Endometrial microvascular endothelial cells (primary cell): ENCODE data around the gene TRIP6. TPM values are rescaled to one million over a fixed set of nuclear protein-coding genes. Genes with fewer than 3 reads are reported as not detected.

ENCODE experiments used
- in situ Hi-C: cut with HindIII; loops from 2 replicates; pipeline ENCODE4 v1.10.0; 2017; ENCODE audit warnings: low sequenced_read_pairs, low pct_unique_long_range_greater_than_20kb; ENCODE audit errors: inconsistent ontology term
- total RNA-seq: library from RNA; depleted of rRNA; stranded (reverse); fragments of >200 nt; gene quantifications from one replicate; pipeline ENCODE4 v1.2.3, GENCODE V29; 2015; ENCODE audit errors: inconsistent ontology term

TRIP6 gene
- total RNA-seq, 1 donor from 2014 or later, result 108 TPM

DNA sequence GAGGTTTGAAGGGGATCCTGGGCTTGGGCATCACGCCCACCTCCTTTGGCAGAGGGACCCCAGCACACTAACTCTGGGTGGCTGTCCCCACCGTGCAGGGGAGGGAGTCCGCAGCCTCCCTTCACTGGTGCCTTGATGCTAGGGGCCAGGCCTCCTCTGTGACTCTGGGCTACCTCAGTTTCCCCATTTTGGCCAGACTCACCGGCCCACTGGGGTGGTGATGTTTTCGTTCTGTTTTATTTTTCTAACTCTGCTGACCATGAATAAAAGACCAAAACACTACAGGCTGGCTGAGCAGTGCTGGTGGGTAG, 503 bp upstream of the TRIP6 start:
- in situ Hi-C loops, result no loop called here

DNA sequence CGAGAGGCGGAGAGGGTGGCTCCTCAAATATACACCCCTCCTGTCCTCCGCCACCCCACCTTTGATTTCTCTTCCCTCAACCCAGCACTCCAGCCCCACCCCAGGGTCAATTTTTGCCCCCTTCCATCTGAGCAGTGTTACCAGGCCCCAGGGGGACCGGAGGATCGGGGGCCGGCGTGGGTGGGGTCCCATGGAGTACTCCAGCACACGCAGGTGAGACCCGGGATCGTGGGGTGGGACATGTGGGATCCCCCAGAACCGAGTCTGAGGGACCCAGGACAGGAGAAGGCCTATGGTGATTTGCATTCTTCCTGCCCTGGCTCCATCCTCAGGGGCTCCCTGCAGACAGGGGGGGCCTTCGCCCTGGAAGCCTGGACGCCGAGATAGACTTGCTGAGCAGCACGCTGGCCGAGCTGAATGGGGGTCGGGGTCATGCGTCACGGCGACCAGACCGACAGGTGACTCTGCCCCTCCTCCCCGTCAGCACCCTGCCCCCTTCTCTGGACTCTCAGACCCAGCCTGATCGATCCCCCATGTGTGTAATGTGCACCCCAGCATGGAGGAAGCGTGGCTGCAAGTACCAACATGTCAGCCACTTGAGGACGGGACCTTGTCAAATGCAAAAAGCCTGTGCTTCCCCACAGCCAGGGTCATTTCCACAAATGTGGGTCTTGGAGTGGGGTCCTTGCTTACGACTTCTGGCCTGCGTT, 744 bp downstream of the TRIP6 start:
- in situ Hi-C loops, result no loop called here

DNA sequence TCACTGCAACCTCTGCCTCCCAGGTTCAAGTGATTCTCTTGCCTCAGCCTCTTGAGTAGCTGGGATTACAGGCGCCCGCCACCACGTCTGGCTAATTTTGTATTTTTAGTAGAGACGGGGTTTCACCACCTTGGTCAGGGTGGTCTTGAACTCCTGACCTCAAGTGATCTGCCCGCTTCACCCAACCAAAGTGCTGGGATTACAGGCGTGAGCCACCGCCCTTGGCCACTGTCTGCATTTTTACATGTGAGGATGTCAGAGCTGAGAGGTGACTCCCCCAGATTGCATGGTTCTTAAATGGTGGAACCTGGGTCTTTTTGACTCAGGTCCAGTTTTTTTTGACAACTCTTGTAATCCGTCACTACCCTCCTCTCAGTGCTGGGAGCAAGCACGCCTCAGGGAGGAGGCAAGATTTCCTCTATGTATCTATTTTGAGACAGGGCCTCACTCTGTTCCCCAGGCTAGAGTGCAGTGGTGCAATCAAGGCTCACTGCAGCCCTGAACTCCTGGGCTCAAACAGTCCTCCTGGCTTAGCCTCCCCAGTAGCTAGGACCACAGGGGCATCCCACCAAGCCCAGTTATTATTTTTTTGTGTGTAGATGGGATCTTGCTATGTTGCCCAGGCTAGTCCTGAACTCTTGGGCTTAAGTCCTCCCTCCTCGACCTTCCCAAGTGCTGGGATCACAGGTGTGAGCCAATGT, 6.6 kb downstream of the TRIP6 start:
- in situ Hi-C loops, result no loop called here

DNA sequence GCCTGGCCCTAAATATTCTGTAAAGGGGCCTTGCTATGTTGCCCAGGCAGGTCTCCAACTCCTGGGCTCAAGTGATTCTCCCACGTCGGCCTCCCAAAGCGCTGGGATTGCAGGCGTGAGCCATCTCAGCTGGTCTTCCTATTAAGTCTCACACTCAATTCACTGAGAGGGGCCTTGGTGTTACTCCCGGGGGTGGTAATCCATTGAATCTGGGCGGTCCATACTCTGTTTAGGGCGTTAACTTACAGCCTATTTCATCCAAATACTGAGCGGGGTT, 7.1 kb downstream of the TRIP6 start:
- in situ Hi-C loops, result no loop called here

DNA sequence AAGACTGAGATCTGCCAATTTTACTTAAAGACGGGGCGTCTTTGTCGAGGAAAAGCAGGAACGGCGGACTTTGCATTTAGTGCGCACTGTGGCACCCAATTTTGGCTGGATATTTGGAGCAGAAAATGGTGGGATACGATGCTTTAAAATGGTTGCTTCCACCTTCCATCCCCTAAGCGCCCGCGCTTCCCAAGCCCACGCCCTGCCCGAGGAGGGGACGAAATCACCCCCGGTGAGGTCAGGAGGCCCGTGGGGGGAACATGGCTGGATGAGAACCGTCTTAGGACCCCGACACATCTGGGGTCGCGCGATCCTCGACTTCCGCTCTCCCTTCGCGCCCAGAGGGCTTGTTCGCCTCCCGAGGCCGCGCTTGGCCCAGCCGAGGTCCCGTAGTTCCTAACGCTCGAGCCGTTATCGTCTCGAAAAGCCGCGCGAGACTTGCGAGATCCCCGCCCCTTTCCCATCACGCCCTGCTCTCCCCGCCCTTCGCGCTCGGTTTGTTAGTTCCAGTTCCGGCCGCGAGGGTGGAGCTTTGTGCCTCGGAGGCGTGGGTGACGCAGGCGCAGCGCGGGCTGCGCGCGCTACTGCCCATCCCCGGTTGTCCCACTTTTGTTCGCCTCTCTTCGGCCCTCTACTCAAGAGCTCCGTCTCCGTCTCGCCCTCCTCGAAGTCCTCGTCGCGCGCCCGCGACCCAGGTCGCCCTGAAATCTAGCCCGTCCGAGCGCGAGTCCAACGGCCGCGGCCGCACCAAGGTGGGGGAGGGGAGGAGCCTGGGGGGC, 7.6 kb downstream of the TRIP6 start, which contains the start of gene SRRT:
SRRT (plus strand) TSS at position 527 of the 779 bp plus-strand sequence. CDS start 488 bp downstream, outside the sequence.
- in situ Hi-C loops, result no loop called here

DNA sequence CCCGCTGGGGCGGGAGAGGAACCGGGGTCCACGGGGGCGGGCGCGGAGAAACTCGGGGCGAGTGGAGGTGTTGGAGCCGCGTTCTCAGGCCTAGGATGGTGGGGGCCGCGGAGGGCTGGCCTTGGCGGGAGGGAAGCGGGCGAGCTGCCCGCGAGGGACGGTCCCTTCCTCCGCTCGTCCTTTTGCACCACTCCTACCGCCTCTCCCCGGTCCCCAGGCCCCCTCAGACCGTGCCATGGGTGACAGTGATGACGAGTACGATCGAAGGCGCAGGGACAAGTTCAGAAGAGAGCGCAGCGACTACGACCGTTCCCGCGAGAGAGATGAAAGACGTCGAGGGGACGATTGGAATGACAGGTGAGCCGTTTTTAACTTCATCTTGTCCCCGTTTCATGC, 8.2 kb downstream of the TRIP6 start:
- in situ Hi-C loops, result no loop called here

DNA sequence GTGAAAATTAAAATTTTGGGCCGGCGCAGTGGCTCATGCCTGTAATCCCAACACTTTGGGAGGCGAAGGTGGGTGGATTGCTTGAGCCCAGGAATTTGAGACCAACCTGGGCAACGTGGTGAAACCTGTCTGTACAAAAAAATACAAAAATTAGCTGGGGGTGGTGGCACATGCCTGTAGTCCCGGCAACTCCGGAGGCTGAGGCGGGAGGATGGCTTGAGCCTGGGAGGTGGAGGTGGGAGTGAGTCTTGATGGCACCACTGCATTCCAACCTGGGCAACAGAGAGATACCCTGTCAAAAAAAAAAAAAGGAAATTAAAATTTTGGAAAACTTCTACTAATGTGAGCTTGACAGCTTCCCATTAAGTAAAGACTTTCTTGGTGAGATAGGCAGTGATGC, 10.8 kb downstream of the TRIP6 start:
- in situ Hi-C loops, result no loop called here

DNA sequence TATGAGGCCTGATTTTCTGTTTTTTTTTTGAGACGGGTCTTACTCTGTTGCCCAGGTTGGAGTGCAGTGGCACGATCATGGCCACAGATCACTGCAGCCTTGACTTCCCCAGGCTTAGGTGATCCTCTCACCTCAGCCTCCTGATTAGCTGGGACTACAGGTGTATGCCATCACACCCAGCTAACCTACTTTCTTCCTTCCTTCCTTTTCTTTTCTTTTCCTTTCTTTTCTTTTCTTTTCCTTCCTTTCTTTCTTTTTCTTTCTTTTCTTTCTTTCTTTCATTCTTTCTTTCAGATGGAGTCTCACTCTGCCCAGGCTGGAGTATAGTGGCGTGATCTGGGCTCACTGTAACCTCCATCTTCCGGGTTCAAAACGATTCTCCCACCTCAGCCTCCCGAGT, 11.5 kb downstream of the TRIP6 start:
- in situ Hi-C loops, result no loop called here

DNA sequence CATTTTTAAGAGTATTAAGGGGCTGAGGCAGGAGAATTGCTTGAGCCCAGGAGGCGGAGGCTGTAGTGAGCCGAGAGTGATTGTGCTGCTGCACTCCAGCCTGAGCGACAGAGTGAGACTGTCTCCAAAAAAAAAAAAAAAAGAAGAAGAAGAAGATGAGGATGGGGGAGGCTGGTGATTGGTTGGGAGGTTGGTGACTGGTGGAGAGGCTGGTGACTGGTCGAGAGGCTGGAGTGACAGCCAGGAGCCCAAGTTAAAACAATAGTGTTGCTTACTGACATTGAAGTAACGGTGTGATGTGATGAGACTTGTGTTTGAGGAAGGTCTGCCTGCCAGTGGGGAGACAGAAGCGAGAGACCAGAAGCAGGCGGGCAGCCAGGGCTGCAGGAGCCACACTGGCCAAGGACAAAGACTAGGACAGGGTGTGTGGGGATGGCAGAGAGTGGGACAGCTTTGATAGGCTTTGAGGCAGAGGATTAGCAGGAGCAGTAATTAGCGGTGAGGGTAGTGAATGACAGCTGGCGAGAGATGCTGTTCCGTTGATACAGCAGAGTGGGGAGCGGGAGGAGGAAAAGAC, 12.6 kb downstream of the TRIP6 start:
- in situ Hi-C loops, result loop anchor here (10.0 kb wide), 1 partner anchor 175 kb away; no protein-coding TSS in a partner anchor

DNA sequence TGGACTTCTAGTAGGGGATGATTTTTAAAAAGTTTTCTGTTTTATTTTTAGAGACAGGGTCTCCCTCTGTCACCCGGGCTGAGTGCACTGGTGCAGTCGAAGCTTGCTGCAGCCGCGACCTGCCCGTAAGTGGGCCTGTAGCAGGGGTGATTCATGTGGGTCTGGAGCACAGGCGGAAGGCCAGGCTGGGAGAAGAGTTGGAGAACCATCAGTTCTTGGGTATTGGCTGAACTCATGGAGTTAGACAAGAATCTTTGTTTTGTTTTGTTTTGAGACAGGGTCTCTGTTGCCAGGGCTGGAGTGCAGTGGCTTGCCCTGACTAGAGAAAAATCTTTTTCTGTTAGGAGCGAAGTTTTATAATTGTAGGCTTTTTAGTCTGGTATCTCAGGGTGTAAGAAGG, 13.5 kb downstream of the TRIP6 start:
- in situ Hi-C loops, result loop anchor here (10.0 kb wide), 1 partner anchor 174 kb away; no protein-coding TSS in a partner anchor

DNA sequence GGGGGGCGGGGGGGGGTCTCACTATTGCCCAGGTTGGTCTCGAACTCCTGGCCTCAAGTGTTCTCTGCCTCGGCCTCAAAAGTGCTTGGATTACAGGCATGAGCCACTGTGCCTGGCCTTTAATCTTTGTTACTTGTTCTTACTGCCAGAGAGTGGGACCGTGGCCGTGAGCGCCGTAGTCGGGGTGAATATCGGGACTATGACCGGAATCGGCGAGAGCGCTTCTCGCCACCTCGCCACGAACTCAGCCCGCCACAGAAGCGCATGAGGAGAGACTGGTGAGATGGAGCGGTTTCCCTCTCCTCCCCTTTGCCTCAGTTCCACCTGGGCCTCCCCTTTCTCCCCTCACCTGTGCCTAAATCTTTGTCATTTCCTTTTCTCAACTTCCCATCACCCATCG, 13.9 kb downstream of the TRIP6 start:
- in situ Hi-C loops, result loop anchor here (10.0 kb wide), 1 partner anchor 174 kb away; no protein-coding TSS in a partner anchor

DNA sequence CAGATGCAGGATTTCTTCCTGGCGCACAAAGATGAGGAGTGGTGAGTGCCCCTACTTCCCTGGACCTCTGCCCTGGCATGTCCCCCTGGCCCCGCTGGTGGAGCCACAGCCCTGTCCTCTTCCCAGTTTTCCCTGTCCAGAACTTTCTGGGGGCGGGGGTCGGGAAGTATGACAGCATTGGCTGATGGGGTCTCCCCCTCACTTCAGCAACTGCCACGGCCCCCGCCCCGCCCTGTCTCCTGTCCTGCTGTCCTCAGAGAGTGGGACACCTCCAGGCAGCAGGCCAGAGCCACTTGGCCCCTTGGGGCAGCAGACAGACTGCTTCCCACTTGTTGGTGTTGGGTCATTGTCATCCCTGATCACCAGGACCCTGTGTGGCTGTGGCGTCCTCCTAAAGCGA, 15.0 kb downstream of the TRIP6 start:
- in situ Hi-C loops, result loop anchor here (10.0 kb wide), 1 partner anchor 173 kb away; no protein-coding TSS in a partner anchor

DNA sequence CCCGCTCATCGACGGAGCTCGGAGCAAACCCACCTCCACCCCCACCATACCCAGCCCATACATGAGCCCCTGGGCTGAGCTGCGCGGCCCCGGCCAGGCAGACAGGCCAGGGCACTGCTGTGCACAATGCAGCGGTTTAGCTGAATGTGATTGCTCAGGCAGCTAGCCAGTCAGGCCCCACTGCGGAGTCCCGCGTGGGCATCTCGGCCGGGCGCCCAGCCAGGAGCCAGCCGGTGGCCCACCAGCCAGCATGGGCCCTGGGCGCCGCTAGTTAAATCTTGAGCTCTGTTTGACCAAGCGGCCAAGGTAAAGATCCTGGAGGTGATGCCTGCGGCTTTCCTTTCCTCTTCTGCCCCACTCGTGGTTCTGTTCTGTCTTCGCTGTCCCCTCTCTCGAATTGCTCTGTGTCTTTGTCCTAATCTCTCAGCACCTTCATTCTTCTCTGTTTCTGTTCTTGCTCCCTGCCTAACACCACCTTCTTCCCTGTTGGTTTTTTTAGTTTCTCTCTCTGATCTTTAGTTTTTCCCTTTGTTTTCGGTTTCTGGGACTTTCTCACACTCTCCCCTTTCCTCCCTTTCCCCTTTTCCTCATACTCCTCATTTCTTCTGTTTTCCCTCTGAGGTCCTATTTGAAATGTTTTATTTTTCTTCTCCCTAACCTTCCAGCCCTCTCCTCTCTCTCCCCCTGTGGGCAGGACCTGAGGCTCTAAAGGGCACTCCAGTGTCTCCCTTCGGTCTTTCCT, 15.8 kb downstream of the TRIP6 start:
- in situ Hi-C loops, result loop anchor here (10.0 kb wide), 1 partner anchor 172 kb away; no protein-coding TSS in a partner anchor

DNA sequence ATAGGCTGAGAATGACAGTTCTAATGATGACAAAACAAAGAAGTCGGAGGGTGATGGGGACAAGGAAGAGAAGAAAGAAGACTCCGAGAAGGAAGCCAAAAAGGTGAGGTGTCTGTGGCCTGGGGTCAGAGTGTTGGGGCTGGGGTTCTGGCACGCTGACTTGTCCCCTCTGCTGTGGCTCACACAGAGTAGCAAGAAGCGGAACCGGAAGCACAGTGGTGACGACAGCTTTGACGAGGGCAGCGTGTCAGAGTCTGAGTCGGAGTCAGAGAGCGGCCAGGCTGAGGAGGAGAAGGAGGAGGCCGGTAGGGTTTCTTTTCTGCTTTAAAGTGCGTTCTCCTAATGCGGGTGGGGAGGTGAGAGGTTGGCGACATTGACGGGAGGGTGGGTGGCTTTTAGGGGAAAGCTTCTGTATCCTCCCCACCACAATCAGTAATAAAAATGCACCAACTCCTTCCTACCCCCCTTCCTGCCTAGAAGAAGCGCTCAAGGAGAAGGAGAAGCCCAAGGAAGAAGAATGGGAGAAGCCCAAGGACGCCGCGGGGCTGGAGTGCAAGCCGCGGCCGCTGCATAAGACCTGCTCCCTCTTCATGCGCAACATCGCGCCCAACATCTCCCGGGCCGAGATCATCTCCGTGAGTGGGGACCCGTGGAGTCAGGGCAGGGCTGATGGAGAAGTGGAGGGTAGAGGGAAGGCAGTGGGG, 17.7 kb downstream of the TRIP6 start:
- in situ Hi-C loops, result loop anchor here (10.0 kb wide), 1 partner anchor 170 kb away; no protein-coding TSS in a partner anchor

DNA sequence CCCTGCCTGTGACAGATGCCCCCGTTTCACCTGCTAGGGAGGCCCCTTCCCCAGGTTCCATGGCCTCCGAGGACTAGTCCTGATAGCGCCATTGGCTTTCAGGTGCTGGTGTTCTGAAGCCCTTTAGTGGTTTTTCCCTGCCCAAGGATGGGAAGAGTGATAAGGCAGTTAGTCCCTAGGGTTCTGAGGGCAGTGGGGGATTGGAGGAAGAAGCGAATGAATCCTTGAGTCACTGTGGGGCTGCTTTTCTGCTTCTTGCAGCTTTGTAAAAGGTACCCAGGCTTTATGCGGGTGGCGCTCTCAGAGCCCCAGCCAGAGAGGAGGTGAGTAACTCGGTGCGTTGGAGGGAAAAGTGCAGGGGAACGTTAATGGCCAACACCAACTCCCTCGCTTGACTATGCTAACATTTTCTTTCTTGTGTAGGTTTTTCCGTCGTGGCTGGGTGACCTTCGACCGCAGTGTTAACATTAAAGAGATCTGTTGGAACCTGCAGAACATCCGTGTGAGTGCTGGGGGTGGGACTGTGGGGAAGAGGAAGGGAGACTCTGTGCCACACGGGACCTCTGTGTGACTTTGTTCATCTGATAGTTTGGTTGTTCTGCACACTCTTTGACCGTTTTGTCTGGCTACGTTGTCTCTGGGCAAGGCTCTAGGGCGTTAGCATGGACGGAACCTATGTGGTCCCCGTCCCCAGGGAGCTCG, 18.4 kb downstream of the TRIP6 start:
- in situ Hi-C loops, result loop anchor here (10.0 kb wide), 1 partner anchor 169 kb away; no protein-coding TSS in a partner anchor

DNA sequence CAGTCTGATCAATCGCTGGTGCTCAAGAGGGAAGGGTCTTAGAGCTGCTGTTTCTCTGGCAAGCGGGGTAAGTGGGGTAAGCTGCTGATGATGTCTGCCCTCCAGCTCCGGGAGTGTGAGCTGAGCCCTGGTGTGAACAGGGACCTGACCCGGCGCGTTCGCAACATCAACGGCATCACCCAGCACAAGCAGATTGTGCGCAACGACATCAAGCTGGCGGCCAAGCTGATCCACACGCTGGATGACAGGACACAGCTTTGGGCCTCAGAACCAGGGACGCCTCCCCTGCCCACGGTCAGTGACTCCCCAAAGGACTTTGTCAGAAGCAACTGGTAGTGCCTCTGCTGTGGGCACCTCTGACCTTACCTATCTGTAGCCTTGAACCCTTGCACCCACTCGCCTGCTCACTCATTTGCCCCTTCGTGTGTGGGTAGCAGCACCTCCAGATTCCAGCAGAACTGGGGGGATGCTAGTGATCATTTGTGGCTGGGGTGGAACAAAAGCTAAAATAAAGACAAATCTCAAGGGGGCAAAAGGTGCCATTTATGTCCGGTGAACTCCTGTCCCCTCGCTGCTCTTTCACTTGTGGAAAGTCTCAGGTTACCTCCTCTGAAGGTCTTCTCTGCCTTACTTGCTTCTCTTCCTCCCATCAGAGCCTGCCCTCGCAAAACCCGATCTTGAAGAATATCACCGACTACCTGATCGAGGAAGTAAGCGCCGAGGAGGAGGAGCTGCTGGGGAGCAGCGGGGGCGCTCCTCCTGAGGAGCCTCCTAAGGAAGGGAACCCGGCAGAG, 19.2 kb downstream of the TRIP6 start:
- in situ Hi-C loops, result loop anchor here (10.0 kb wide), 1 partner anchor 168 kb away; no protein-coding TSS in a partner anchor
